NCI-H510A (cell line): Measurements from ENCODE around the gene PTCRA.

ENCODE experiments used
- DNase-seq: peaks from one replicate; lab custom pipeline; 2025; lab: John Stamatoyannopoulos, UW

The PTCRA gene

DNA sequence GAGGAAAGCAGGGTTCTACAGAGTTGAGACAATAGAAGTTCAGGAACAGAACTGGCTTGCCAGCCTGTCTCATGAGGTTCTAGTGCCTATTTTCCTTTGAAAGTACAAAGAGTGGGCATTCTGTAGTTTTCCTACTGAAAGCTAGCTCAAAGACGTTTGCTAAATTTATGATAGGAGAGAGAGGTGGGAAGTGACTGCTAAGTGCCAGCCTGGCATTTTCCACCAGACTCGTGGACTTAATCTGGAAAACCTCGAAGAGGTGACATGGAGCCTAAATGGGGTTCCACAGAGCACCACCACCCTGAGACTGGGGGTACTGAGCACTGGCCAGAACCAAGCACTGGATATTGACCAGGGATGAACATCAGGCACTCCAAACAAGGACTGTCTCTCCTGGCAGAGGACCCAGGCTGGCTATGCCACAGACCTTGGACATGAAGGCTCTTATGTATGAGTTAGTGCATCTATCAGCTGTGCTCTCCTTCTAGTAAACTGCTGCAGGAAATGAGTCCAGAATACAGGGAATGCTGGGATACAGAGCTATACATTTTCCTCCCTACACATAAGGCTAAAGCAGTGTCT lies 56.0 kb downstream of the PTCRA start:
- no peak for DNase-seq

DNA sequence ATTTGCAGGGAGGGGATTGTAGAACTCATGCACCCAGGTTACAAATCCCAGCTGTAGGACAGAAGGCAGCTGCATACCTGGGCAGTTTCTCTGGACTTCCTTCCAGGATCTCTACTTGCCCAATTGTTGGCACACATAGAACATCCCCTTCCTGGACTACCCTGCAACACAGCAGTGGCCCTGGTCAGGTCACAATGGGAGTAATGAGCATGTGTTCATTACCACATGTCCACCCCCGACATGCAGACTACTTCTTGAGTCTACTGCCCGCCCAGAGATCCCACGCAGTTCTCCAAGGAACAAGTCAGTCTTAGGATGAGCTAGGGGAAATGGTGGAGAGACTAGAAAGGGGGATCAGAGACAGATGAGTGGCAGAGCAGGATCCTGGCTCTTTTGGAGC lies 58.1 kb downstream of the PTCRA start:
- DNase-seq, result no peak

DNA sequence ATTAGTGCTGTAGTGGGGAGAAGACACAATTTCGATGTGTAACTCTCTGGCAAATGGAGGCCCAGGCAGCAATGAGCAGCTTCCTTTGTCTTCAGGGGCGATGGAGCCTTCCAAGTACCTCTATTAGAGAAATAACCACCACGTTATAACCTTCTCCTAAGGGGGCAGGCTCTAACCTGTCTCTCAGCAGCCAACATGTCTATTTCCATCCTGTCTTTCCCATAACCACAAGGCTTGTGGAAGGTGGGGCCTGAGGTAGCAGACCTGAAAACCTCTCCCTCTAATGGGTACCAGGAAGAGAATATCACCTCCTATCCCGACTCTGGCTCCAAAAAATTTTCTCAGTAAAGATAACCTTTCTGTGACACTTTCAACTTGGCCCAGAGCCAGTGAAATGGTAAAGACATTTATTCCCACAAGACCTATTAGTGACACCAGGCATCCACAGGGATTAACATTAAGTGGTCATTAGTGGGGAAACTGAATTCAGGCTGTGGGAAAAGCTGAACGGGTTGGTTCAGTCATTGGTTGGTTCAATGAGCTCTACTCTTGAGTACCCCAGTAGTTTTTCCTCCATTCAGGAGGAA lies 59.2 kb downstream of the PTCRA start:
- DNase-seq, result no peak
